ENCODE data around the gene CAMK1G. TPM values are rescaled to one million over a fixed set of nuclear protein-coding genes. Genes with fewer than 3 reads are reported as not detected.

The CAMK1G gene
- total and polyA plus RNA-seq, 9 donors: 7.6 to 20.2 (median 12.0) TPM

GRCh38 chr1:209657140-209657879 lies 73.8 kb downstream of the CAMK1G start:
- TF ChIP-seq POLR2A (IDR thresholded peaks at IDR 0.05) (no peak), CTCF (IDR thresholded peaks at IDR 0.05) (no peak), EP300 (IDR thresholded peaks at IDR 0.05) (no peak)
- Histone ChIP-seq H3K36me3 (no peaks in the 10 kb centered on the region), H3K4me3 (no peak overlapping the region), H3K27me3 (no peaks in the 10 kb centered on the region), H3K9me3 (no peaks in the 10 kb centered on the region), H3K27ac (no peak overlapping the region), H3K4me1 (ENCODE audit: insufficient read depth) (peaks cover 4% of the 10 kb centered on the region)
- intact Hi-C loops (cut with DNase I): no loop called here
- no peak for DNase-seq
- 82 to 92% (median 84%) methylated on average over 9 of the region's 9 CpGs for WGBS, 3 donors

- DNase-seq: no peak
- Histone ChIP-seq H3K4me1 (ENCODE audit: insufficient read depth) (peaks cover 4% of the 10 kb centered on the region), H3K9me3 (no peaks in the 10 kb centered on the region), H3K27ac (no peak overlapping the region), H3K4me3 (no peak overlapping the region), H3K27me3 (no peaks in the 10 kb centered on the region), H3K36me3 (no peaks in the 10 kb centered on the region)
- TF ChIP-seq CTCF (IDR thresholded peaks at IDR 0.05): no peak
- no peak for TF ChIP-seq EP300 (IDR thresholded peaks at IDR 0.05)
- no peak for TF ChIP-seq POLR2A (IDR thresholded peaks at IDR 0.05)
- WGBS, 3 donors: 58 to 97% (median 71%) methylated on average over 5 of the region's 5 CpGs
- intact Hi-C loops (cut with DNase I): no loop called here
These were observed 74.4 kb downstream of the CAMK1G start for GRCh38 chr1:209657918-209658317.

GRCh38 chr1:209659909-209660308 lies 76.4 kb downstream of the CAMK1G start:
- no peak for DNase-seq
- TF ChIP-seq EP300 (IDR thresholded peaks at IDR 0.05) (no peak), POLR2A (IDR thresholded peaks at IDR 0.05) (no peak), CTCF (IDR thresholded peaks at IDR 0.05) (no peak)
- H3K9me3 ChIP-seq: no peaks in the 10 kb centered on the region
- H3K36me3 ChIP-seq: no peaks in the 10 kb centered on the region
- H3K27me3 ChIP-seq: no peaks in the 10 kb centered on the region
- intact Hi-C loops (cut with DNase I): no loop called here
- peaks cover 2% of the 10 kb centered on the region for H3K4me1 ChIP-seq (ENCODE audit: insufficient read depth)
- H3K4me3 ChIP-seq: no peak overlapping the region
- no peak overlapping the region for H3K27ac ChIP-seq
- WGBS, 3 donors: 41 to 64% (median 49%) methylated on average over 5 of the region's 5 CpGs

- intact Hi-C loops (cut with DNase I): no loop called here
- H3K36me3 ChIP-seq: no peaks in the 10 kb centered on the region
- no peak for DNase-seq
- H3K4me1 ChIP-seq (ENCODE audit: insufficient read depth): peaks cover 2% of the 10 kb centered on the region
- TF ChIP-seq POLR2A (IDR thresholded peaks at IDR 0.05) (no peak), EP300 (IDR thresholded peaks at IDR 0.05) (no peak), CTCF (IDR thresholded peaks at IDR 0.05) (no peak)
- H3K27ac ChIP-seq: no peak overlapping the region
- no peaks in the 10 kb centered on the region for H3K27me3 ChIP-seq
- WGBS, 3 donors: 7 to 17% (median 16%) methylated on average over 1 of the region's 1 CpG
- H3K9me3 ChIP-seq: no peaks in the 10 kb centered on the region
- no peak overlapping the region for H3K4me3 ChIP-seq
These were observed 77.6 kb downstream of the CAMK1G start for GRCh38 chr1:209661071-209661470.

All from ovary (tissue), 9 donors.